GM21423 (cell line): ENCODE results near the gene TUG1.
A peak's percentile ranks its signal among the peaks of the same experiment; 100 is the strongest.

ENCODE experiments used
- ATAC-seq: cut with Tn5 transposase; IDR thresholded peaks from one replicate; pipeline ENCODE4 v1.9.1; 2021; ENCODE audit warnings: mild to moderate bottlenecking, moderate library complexity; ENCODE audit not compliant: unreplicated experiment

The TUG1 gene

GRCh38 chr22:30968924-30969531, at the start of gene TUG1:
Gene TUG1, plus strand, starts transcription at chr22:30969265.
- peak; percentile 84 for ATAC-seq

GRCh38 chr22:30919973-30920372, 49.1 kb upstream of the TUG1 start:
- no peak for ATAC-seq

GRCh38 chr22:30920407-30920806, 48.7 kb upstream of the TUG1 start:
- no peak for ATAC-seq

- no peak for ATAC-seq
Observed at GRCh38 chr22:30921108-30921507, 48.0 kb upstream of the TUG1 start.

- ATAC-seq: no peak
Observed at GRCh38 chr22:30922151-30922611, 46.9 kb upstream of the TUG1 start.

GRCh38 chr22:30923168-30923900, 45.7 kb upstream of the TUG1 start:
- ATAC-seq: no peak

- no peak for ATAC-seq
Observed at GRCh38 chr22:30925667-30926066, 43.4 kb upstream of the TUG1 start.

GRCh38 chr22:30926706-30927105, 42.4 kb upstream of the TUG1 start:
- no peak for ATAC-seq

- no peak for ATAC-seq
Observed at GRCh38 chr22:30927806-30928205, 41.3 kb upstream of the TUG1 start.

GRCh38 chr22:30928401-30928800, 40.7 kb upstream of the TUG1 start:
- ATAC-seq: no peak

GRCh38 chr22:30930228-30930627, 38.8 kb upstream of the TUG1 start:
- no peak for ATAC-seq

- no peak for ATAC-seq
Observed at GRCh38 chr22:30931541-30932300, 37.3 kb upstream of the TUG1 start.

- ATAC-seq: no peak
Observed at GRCh38 chr22:30932661-30933060, 36.4 kb upstream of the TUG1 start.

GRCh38 chr22:30933457-30933856, 35.6 kb upstream of the TUG1 start:
- ATAC-seq: no peak

GRCh38 chr22:30934053-30934452, 35.0 kb upstream of the TUG1 start:
- no peak for ATAC-seq

- ATAC-seq: no peak
Observed at GRCh38 chr22:30940685-30941362, 28.2 kb upstream of the TUG1 start.

- ATAC-seq: no peak
Observed at GRCh38 chr22:30941363-30941740, 27.7 kb upstream of the TUG1 start.

GRCh38 chr22:30943368-30943767, 25.7 kb upstream of the TUG1 start:
- ATAC-seq: no peak

- ATAC-seq: no peak
Observed at GRCh38 chr22:30944986-30945385, 24.1 kb upstream of the TUG1 start.

- ATAC-seq: no peak
Observed at GRCh38 chr22:30945653-30946052, 23.4 kb upstream of the TUG1 start.

GRCh38 chr22:30946354-30946753, 22.7 kb upstream of the TUG1 start:
- no peak for ATAC-seq
